Fibroblast of lung (primary cell): ENCODE results near the gene SRGAP2C.
"Not testable (repeated sequence)": the region's sequence is repeated elsewhere in the genome, so short reads cannot be mapped to it uniquely, and the experiment has no call there.

Experiments used
- EZH2 ChIP-seq: IDR thresholded peaks from 2 replicates; pipeline ENCODE4 v1.5.1; 2012; ENCODE audit warnings: low read length, control low read depth, mild to moderate bottlenecking; ENCODE audit errors: missing control alignments
- TF ChIP-seq, protein P1 (sequence below), 2 donors: IDR thresholded peaks in 1 of 2; conservative IDR thresholded peaks in 1 of 2; 1 replicate in 1 of 2; 2 replicates in 1 of 2; pipeline ENCODE4 v1.5.1; 2011 to 2012; ENCODE audit warnings: low read length in 2 of 2, control low read depth in 1 of 2, inconsistent platforms in 1 of 2, low read depth in 1 of 2, mild to moderate bottlenecking in 1 of 2

DNA sequence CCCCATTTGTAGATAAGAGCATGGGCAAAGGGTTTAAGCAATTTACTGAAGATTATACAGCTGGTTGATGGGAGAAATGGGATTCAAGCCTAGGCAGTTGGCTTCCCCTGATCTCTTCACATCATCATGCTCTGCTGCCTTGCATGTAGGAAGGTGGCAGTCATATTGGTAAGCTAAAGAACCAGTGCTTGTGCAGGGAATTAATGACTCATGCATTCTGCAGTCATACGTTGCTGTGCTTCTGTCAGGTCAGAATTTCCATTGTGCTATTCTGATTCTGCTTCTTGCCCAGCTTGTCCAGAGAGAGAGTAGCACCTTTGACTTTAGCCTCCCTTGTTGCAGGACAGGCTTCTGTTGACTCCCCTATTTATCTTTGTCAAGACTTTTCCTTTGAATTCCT, 153.2 kb downstream of the SRGAP2C start:
- not testable (repeated sequence) for TF ChIP-seq EZH2
- TF ChIP-seq, protein P1, sequence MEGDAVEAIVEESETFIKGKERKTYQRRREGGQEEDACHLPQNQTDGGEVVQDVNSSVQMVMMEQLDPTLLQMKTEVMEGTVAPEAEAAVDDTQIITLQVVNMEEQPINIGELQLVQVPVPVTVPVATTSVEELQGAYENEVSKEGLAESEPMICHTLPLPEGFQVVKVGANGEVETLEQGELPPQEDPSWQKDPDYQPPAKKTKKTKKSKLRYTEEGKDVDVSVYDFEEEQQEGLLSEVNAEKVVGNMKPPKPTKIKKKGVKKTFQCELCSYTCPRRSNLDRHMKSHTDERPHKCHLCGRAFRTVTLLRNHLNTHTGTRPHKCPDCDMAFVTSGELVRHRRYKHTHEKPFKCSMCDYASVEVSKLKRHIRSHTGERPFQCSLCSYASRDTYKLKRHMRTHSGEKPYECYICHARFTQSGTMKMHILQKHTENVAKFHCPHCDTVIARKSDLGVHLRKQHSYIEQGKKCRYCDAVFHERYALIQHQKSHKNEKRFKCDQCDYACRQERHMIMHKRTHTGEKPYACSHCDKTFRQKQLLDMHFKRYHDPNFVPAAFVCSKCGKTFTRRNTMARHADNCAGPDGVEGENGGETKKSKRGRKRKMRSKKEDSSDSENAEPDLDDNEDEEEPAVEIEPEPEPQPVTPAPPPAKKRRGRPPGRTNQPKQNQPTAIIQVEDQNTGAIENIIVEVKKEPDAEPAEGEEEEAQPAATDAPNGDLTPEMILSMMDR (conservative IDR thresholded peaks at IDR 0.05 in 1 of 2, IDR thresholded peaks at IDR 0.05 in 1 of 2; ENCODE audit: low read depth in 1 of 2, low read length in 2 of 2) = not testable (repeated sequence)
